Esophagus squamous epithelium (tissue), 5 donors: ENCODE measurements around the gene RPRD1A. TPM values are rescaled to one million over a fixed set of nuclear protein-coding genes. Genes with fewer than 3 reads are reported as not detected.
"Not testable (repeated sequence)": the region's sequence is repeated elsewhere in the genome, so short reads cannot be mapped to it uniquely, and the experiment has no call there.

Experiments used
- DNase-seq: peaks from one replicate; lab custom pipeline; 2025; lab: John Stamatoyannopoulos, UW
- H3K27ac ChIP-seq, 4 donors: fragments of 200-600 bp; sonication (generic); one replicate each; pipeline ENCODE4 v1.5.1; 2016 to 2019; ENCODE audit warnings: mild to moderate bottlenecking in 1 of 4
- H3K27me3 ChIP-seq, 4 donors: fragments of 200-600 bp; sonication (generic); 1 replicate in 3 of 4; 2 replicates in 1 of 4; pipeline versions ENCODE4 v1.5.1 to v1.6.0; 2017 to 2021; ENCODE audit warnings: antibody characterized with exemption in 1 of 4
- H3K36me3 ChIP-seq, 3 donors: fragments of 200-600 bp; sonication (generic); one replicate each; pipeline ENCODE4 v1.5.1; 2016 to 2019
- H3K4me1 ChIP-seq, 3 donors: fragments of 200-600 bp; sonication (generic); one replicate each; pipeline ENCODE4 v1.5.1; 2017 to 2019
- H3K4me3 ChIP-seq, 4 donors: fragments of 200-600 bp; sonication (generic); 1 replicate in 3 of 4; 2 replicates in 1 of 4; pipeline ENCODE4 v1.5.1; 2016 to 2019; ENCODE audit warnings: mild to moderate bottlenecking in 2 of 4, moderate library complexity in 1 of 4
- H3K9me3 ChIP-seq, 3 donors: fragments of 200-600 bp; sonication (generic); one replicate each; pipeline ENCODE4 v1.5.1; 2016 to 2019
- CTCF ChIP-seq, 6 experiments: fragments of 450-650 bp in 4 of 6; fragments of 200-600 bp in 2 of 6; sonication (generic) in 2 of 6; IDR thresholded peaks; one replicate each; pipeline ENCODE4 v1.5.1; 2016 to 2019; ENCODE audit warnings: antibody characterized with exemption in 6 of 6, mild to moderate bottlenecking in 4 of 6, moderate library complexity in 4 of 6
- POLR2A ChIP-seq, 4 donors: fragments of 450-650 bp; IDR thresholded peaks; one replicate each; pipeline ENCODE4 v1.6.1; 2017; ENCODE audit warnings: antibody characterized with exemption in 4 of 4, mild to moderate bottlenecking in 4 of 4, moderate library complexity in 3 of 4
- WGBS, 2 donors: methylation state at CpG; one replicate each; pipeline ENCODE4 v1.1.5; 2018; 5-methylcytosine and 5-hydroxymethylcytosine counted together
- intact Hi-C: fragments of 100-400 bp; cut with DNase I; formaldehyde crosslinking; loops from one replicate; pipeline ENCODE4 v1.15.0; 2022
- total RNA-seq, 4 donors: library from RNA; depleted of rRNA; stranded (reverse); fragments of >200 nt; gene quantifications; one replicate each; pipeline ENCODE4 v1.1.0, GENCODE V29; 2016
- donor health status: DM: yes; HTN: yes; CAD: no.

Gene RPRD1A
- total RNA-seq, 4 donors from 2014 or later, result 30.3 to 54.1 (median 51.1) TPM

- 69 to 87% methylated on average over 6 of the region's 6 CpGs for WGBS, 2 donors
- no peak for TF ChIP-seq CTCF (IDR thresholded peaks at IDR 0.05)
- TF ChIP-seq POLR2A (IDR thresholded peaks at IDR 0.05), result no peak
Observed at GRCh38 chr18:36078751-36079529, 11.6 kb upstream of the RPRD1A start.

GRCh38 chr18:36077764-36078163 lies 10.4 kb upstream of the RPRD1A start:
- H3K4me1 ChIP-seq, H3K27ac ChIP-seq, intact Hi-C loops, H3K9me3 ChIP-seq, H3K4me3 ChIP-seq, H3K27me3 ChIP-seq, DNase-seq, H3K36me3 ChIP-seq: not testable (repeated sequence)
- WGBS, 2 donors, result no CpG with 5 or more reads among the region's 27 CpGs

More at GRCh38 chr18:36078751-36079529, 11.6 kb upstream of the RPRD1A start:
- Histone ChIP-seq H3K27ac (no peak overlapping the region), H3K9me3 (peaks cover 0 to 4% (median 4%) of the 10 kb centered on the region in 3 donors), H3K4me3 (no peak overlapping the region), H3K4me1 (peaks cover 0 to 5% (median 0%) of the 10 kb centered on the region in 3 donors), H3K27me3 (peaks cover 0 to 4% (median 0%) of the 10 kb centered on the region in 4 donors), H3K36me3 (no peaks in the 10 kb centered on the region)
- DNase-seq, result no peak
- intact Hi-C loops, result no loop called here

GRCh38 chr18:36075862-36076587 lies 8.7 kb upstream of the RPRD1A start:
- H3K4me3 ChIP-seq, result no peak overlapping the region
- no peak for TF ChIP-seq CTCF (IDR thresholded peaks at IDR 0.05)
- TF ChIP-seq POLR2A (IDR thresholded peaks at IDR 0.05), result no peak
- peaks cover 0 to 4% (median 0%) of the 10 kb centered on the region in 4 donors for H3K27me3 ChIP-seq
- H3K36me3 ChIP-seq, result no peaks in the 10 kb centered on the region
- peaks cover 0 to 4% (median under 1%) of the 10 kb centered on the region in 3 donors for H3K9me3 ChIP-seq
- peaks cover 0 to 5% (median 0%) of the 10 kb centered on the region in 3 donors for H3K4me1 ChIP-seq
- whole genome bisulfite sequencing, 2 donors, result 56% methylated on average over 6 of the region's 6 CpGs
- H3K27ac ChIP-seq, result no peak overlapping the region
- DNase-seq, result no peak
- intact Hi-C loops, result no loop called here

- intact Hi-C loops, result no loop called here
- no peak overlapping the region for H3K4me3 ChIP-seq
- DNase-seq, result no peak
- no peak overlapping the region for H3K27ac ChIP-seq
- H3K9me3 ChIP-seq, result no peaks in the 10 kb centered on the region
- no peaks in the 10 kb centered on the region for H3K36me3 ChIP-seq
- TF ChIP-seq CTCF (IDR thresholded peaks at IDR 0.05), result no peak
- no peak for TF ChIP-seq POLR2A (IDR thresholded peaks at IDR 0.05)
- peaks cover 0 to 9% (median 0%) of the 10 kb centered on the region in 4 donors for H3K27me3 ChIP-seq
- H3K4me1 ChIP-seq, result peaks cover 0 to 5% (median 0%) of the 10 kb centered on the region in 3 donors
- WGBS, 2 donors, result 79 to 85% methylated on average over 4 of the region's 4 CpGs
Observed at GRCh38 chr18:36074435-36074834, 7.1 kb upstream of the RPRD1A start.

GRCh38 chr18:36073676-36074075 lies 6.3 kb upstream of the RPRD1A start:
- peaks cover 0 to 9% (median 0%) of the 10 kb centered on the region in 4 donors for H3K27me3 ChIP-seq
- intact Hi-C loops, result no loop called here
- H3K27ac ChIP-seq, result no peak overlapping the region
- H3K36me3 ChIP-seq, result no peaks in the 10 kb centered on the region
- TF ChIP-seq CTCF (IDR thresholded peaks at IDR 0.05) (no peak), POLR2A (IDR thresholded peaks at IDR 0.05) (no peak)
- no peaks in the 10 kb centered on the region for H3K9me3 ChIP-seq
- no peak overlapping the region for H3K4me3 ChIP-seq
- peaks cover 0 to 5% (median 0%) of the 10 kb centered on the region in 3 donors for H3K4me1 ChIP-seq
- no peak for DNase-seq
- WGBS, 2 donors, result 79 to 87% methylated on average over 1 of the region's 1 CpG

GRCh38 chr18:36072406-36072805 lies 5.0 kb upstream of the RPRD1A start:
- H3K36me3 ChIP-seq, DNase-seq, H3K27ac ChIP-seq, H3K4me3 ChIP-seq, H3K4me1 ChIP-seq, H3K27me3 ChIP-seq, intact Hi-C loops, H3K9me3 ChIP-seq: not testable (repeated sequence)
- 95% methylated on average over 6 to 8 of the region's 8 CpGs for WGBS, 2 donors
